Heart right ventricle (tissue), 16 donors: ENCODE measurements around the gene MOCOS. TPM values are rescaled to one million over a fixed set of nuclear protein-coding genes. Genes with fewer than 3 reads are reported as not detected.

Experiments
- ATAC-seq, 8 donors: fragments of 200-7000 bp; cut with Tn5 transposase; one replicate each; pipeline ENCODE4 v1.9.1; 2020; ENCODE audit warnings: mild to moderate bottlenecking in 8 of 8, moderate library complexity in 8 of 8, moderate number of reproducible peaks in 1 of 8
- DNase-seq, 2 donors: peaks; one replicate each; pipeline ENCODE4 v3.0.0-alpha.2; 2020
- H3K27ac ChIP-seq, 10 donors: fragments of 200-600 bp; sonication (generic) in 2 of 10; one replicate each; pipeline versions ENCODE4 v1.5.0 to v1.8.0; 2020 to 2022; ENCODE audit warnings: mild to moderate bottlenecking in 3 of 10
- H3K27me3 ChIP-seq, 7 donors: fragments of 200-600 bp; one replicate each; pipeline ENCODE4 v1.8.0; 2021 to 2022; ENCODE audit warnings: mild to moderate bottlenecking in 2 of 7
- H3K36me3 ChIP-seq, 9 donors: fragments of 200-600 bp; sonication (generic) in 1 of 9; one replicate each; pipeline versions ENCODE4 v1.5.0 to v1.8.0; 2020 to 2022; ENCODE audit warnings: mild to moderate bottlenecking in 2 of 9
- H3K4me1 ChIP-seq, 9 donors: fragments of 200-600 bp; sonication (generic) in 1 of 9; one replicate each; pipeline versions ENCODE4 v1.5.0 to v1.8.0; 2020 to 2022; ENCODE audit warnings: mild to moderate bottlenecking in 4 of 9
- H3K4me3 ChIP-seq, 10 donors: fragments of 200-600 bp; sonication (generic) in 2 of 10; one replicate each; pipeline versions ENCODE4 v1.5.0 to v1.8.0; 2020 to 2022; ENCODE audit warnings: mild to moderate bottlenecking in 7 of 10, moderate library complexity in 2 of 10
- H3K9me3 ChIP-seq, 11 donors: fragments of 200-600 bp in 10 of 11; sonication (generic) in 2 of 11; one replicate each; pipeline versions ENCODE4 v1.5.0 to v1.8.0; 2013 to 2022; ENCODE audit warnings: mild to moderate bottlenecking in 2 of 11, control low read depth in 1 of 11, moderate library complexity in 1 of 11
- CTCF ChIP-seq, 9 donors: fragments of 200-600 bp; sonication (generic) in 2 of 9; IDR thresholded peaks; one replicate each; pipeline versions ENCODE4 v1.5.0 to v1.8.0; 2021 to 2022; ENCODE audit warnings: antibody characterized with exemption in 9 of 9, mild to moderate bottlenecking in 5 of 9, moderate library complexity in 1 of 9
- WGBS, 2 donors: extraction: QIAGEN DNeasy Blood & Tissue Kit; methylation state at CpG; one replicate each; pipeline ENCODE4 v1.1.7; 2013; ENCODE audit warnings: inconsistent platforms in 1 of 2; 5-methylcytosine and 5-hydroxymethylcytosine counted together
- intact Hi-C, 10 donors: fragments of 100-400 bp; cut with DNase I; formaldehyde crosslinking; loops; one replicate each; pipeline versions ENCODE4 v1.11.1 to v1.14.2; 2022
- polyA plus RNA-seq, 2 donors: library from polyadenylated mRNA; stranded (reverse); fragments of 200-250 nt; gene quantifications; one replicate each; pipeline ENCODE4 v1.2.3, GENCODE V29; 2013
- total RNA-seq, 10 donors: library from RNA; stranded (reverse); fragmentation: NEBNext Ultra II Directional in 3 of 10; extraction: Animal tissue kit (Norgen Biotek cat#: 25700) in 3 of 10; gene quantifications; one replicate each; pipeline versions ENCODE4 v1.2.1 to v1.2.4, GENCODE V29; 2021 to 2023
- donor health status: Arrhythmogenic right ventricular cardiomyopathy.
- donor health status: ischemic (EF 13 %, LVEDD 7.1; RV severe dilation, severe dysfunction).
- donor health status: healthy with polysubstance abuse.
- donor health status: DM: no; HTN: yes; CAD: no.
- donor health status: DM: no; HTN: no; CAD: no.
- donor health status: ischemic (EF 25% LVEDD 6.9; RV normal size, moderate dysfunction).
- donor health status: ischemic (EF 25% LVEDD 5.7; RV mildly dilated, moderate dysfunction).
- donor health status: healthy.
- donor health status: DM: yes; HTN: yes; CAD: no.
- donor health status: Ischemic cardiomyopathy.
- donor health status: ischemic (EF 35%, LVEDD 5.7; RV mildly dilated, moderate dysfunction).
- donor health status: nonischemic (EF 11% LVEDD 7.7; RV severe dilation, severe dysfunction).
- donor health status: DM: yes; HTN: yes; CAD: no.
- donor health status: PGD.
- donor health status: ischemic (EF 29% LVEDD 5.4; RV normal size, mild dysfunction).
- donor health status: nonischemic (EF 23%, LVEDD 6.1; RV moderate dilation, normal function).

MOCOS gene
- total and polyA plus RNA-seq, 12 donors = 0.06 to 0.95 (median 0.28) TPM

GRCh38 chr18:36196238-36196995, 9.1 kb downstream of the MOCOS start:
- DNase-seq (no peak), ATAC-seq (no peak)

GRCh38 chr18:36197511-36198166, 10.3 kb downstream of the MOCOS start:
- no peak for ATAC-seq
- Histone ChIP-seq H3K36me3 (no peaks in the 10 kb centered on the region), H3K27ac (no peak overlapping the region), H3K9me3 (no peaks in the 10 kb centered on the region), H3K4me3 (no peak overlapping the region), H3K27me3 (no peaks in the 10 kb centered on the region), H3K4me1 (peaks cover 0 to 8% (median 0%) of the 10 kb centered on the region in 9 donors)
- no peak for DNase-seq
- intact Hi-C loops = loop anchor here in 1 of 10 donors (10.0 kb wide), 1 partner anchor 87 kb away; no protein-coding TSS in a partner anchor
- TF ChIP-seq CTCF (IDR thresholded peaks at IDR 0.05) = no peak

More at GRCh38 chr18:36196238-36196995, 9.1 kb downstream of the MOCOS start:
- H3K36me3 ChIP-seq = no peaks in the 10 kb centered on the region
- H3K27me3 ChIP-seq = no peaks in the 10 kb centered on the region
- no peak overlapping the region for H3K4me3 ChIP-seq
- intact Hi-C loops = loop anchor here in 1 of 10 donors (10.0 kb wide), 1 partner anchor 88 kb away; no protein-coding TSS in a partner anchor
- peaks cover 0 to 8% (median 0%) of the 10 kb centered on the region in 9 donors for H3K4me1 ChIP-seq
- TF ChIP-seq CTCF (IDR thresholded peaks at IDR 0.05) = no peak
- H3K27ac ChIP-seq = no peak overlapping the region
- 85 to 89% methylated on average over 6 of the region's 6 CpGs for WGBS, 2 donors
- H3K9me3 ChIP-seq = no peaks in the 10 kb centered on the region

- Histone ChIP-seq H3K27ac (no peak overlapping the region), H3K4me1 (peaks cover 0 to 8% (median 0%) of the 10 kb centered on the region in 9 donors), H3K4me3 (no peak overlapping the region), H3K36me3 (no peaks in the 10 kb centered on the region), H3K27me3 (no peaks in the 10 kb centered on the region), H3K9me3 (no peaks in the 10 kb centered on the region)
- ATAC-seq = no peak
- 87 to 91% methylated on average over 22 of the region's 22 CpGs for whole genome bisulfite sequencing, 2 donors
- intact Hi-C loops = loop anchor here in 2 of 10 donors (10.0 kb wide), 2 partner anchors 65 to 85 kb away; no protein-coding TSS in a partner anchor
- DNase-seq = no peak
- no peak for TF ChIP-seq CTCF (IDR thresholded peaks at IDR 0.05)
These were observed 12.5 kb downstream of the MOCOS start for GRCh38 chr18:36199691-36200295.

- Histone ChIP-seq H3K4me1 (peaks cover 0 to 7% (median 0%) of the 10 kb centered on the region in 9 donors), H3K36me3 (no peaks in the 10 kb centered on the region), H3K4me3 (no peak overlapping the region), H3K27me3 (no peaks in the 10 kb centered on the region), H3K9me3 (no peaks in the 10 kb centered on the region), H3K27ac (no peak overlapping the region)
- DNase-seq (no peak), ATAC-seq (no peak)
- no peak for TF ChIP-seq CTCF (IDR thresholded peaks at IDR 0.05)
- intact Hi-C loops = loop anchor here in 1 of 10 donors (10.0 kb wide), 1 partner anchor 64 kb away; no protein-coding TSS in a partner anchor
These were observed 13.1 kb downstream of the MOCOS start for GRCh38 chr18:36200354-36200771.
